GM10266 (cell line): ENCODE data around the gene CEP70.

Experiments used
- DNase-seq: peaks from one replicate; pipeline ENCODE4 v3.0.0; 2012; ENCODE audit errors: extremely low spot score
- CTCF ChIP-seq: IDR thresholded peaks from 2 replicates; pipeline ENCODE4 v1.5.1; 2012; ENCODE audit warnings: mild to moderate bottlenecking, low read depth; ENCODE audit not compliant: control insufficient read depth, insufficient read depth; ENCODE audit errors: missing control alignments

The CEP70 gene

DNA sequence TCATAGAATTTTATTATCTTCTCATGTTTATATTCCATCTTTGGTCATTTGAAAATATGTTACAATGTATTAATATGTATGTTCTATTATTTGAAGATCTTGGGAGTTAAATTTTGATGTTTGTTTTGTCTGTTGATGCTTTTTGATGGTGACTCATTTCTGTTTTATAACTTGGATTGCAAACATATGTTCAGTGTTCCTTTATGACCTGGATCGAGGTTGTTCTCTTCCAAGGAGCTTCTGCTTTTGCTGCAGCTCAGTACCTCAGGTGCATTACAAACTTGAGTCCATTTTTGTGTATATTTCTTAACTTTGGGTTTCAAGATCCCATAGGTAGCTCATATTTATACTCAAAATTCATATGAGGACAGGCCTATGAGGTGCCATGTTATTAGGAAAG is 122.6 kb downstream of the CEP70 start:
- no peak for DNase-seq
- TF ChIP-seq CTCF, result no peak

DNA sequence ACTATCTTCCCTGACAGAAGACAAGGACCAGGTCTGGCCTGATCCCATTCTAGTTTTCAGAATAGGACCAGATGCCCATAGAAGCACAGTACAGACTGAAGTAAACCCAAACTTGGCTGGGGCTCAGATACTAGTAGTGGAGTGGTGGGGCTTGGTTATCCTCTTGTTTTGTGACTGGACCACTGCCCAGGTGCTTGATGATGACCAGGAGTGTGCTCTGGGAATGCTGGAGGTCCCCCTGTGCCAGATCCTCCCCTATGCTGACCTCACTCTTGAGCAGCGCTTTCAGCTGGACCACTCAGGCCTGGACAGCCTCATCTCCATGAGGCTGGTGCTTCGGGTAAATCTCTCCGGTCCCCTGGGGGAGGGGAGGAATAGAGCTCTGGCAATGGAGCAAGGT is 123.4 kb downstream of the CEP70 start:
- DNase-seq, result no peak
- TF ChIP-seq CTCF, result no peak

DNA sequence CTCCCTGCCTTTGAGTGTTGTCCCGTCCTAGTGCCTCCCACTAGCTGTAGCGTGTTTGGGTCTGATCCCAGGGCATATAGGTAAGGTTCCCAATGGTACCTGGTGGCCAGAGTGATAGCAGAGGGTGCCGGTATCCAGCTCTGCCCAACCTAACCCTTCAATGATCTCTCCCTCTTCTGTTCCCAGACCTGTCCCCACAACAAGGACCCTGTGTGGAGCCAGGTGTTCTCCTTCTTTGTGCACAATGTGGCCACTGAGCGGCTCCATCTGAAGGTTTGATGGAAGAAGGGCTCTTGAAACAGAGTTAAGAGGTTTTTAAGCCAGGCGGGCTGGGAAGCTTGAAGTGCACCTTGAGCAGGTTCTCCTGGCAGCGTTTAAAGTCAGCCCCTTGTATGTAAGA is 124.2 kb downstream of the CEP70 start:
- DNase-seq, result no peak
- no peak for TF ChIP-seq CTCF

DNA sequence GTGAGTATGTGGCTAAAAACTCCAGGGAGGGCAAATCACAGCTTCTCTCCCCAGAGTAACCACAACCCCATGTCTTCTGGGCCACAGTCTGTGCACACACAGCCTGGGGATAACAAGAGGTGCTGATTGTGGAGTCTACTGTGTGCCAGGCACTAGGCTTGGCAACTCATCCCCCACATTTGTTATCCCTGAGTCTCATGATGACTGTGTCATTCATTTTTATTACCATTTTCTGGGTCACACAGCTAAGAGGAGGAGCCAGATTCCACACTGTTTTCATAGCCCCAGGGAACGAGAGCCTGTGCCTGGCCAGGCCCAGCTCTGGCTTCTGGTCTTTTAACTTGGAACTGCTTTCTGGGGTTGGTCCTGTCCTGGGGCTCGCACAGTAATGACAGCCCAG is 125.2 kb downstream of the CEP70 start:
- no peak for TF ChIP-seq CTCF
- no peak for DNase-seq

DNA sequence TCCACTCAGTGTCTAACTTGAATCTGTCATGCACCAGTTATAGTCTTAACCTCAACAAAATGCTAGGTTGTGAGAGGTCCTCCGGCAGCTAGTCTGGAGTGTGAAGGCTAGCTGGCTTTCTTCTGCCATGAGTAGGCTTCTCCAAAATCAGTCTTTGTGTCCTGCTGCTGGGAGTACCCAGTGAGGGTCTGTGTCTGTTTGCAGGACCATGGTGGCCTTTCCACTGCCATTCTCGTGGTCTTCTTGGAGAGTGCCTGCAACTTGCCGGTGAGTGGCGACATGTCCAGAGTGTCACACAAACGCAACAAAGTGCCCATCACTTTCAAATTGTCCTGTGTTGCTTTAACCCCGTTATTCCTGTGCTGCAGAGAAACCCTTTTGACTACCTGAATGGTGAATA is 125.6 kb downstream of the CEP70 start:
- DNase-seq, result no peak
- TF ChIP-seq CTCF, result no peak

- DNase-seq, result no peak
- no peak for TF ChIP-seq CTCF
Measured at GRCh38 chr3:138467931-138468330, 126.1 kb downstream of the CEP70 start.

GRCh38 chr3:138465925-138466324 is 128.1 kb downstream of the CEP70 start:
- TF ChIP-seq CTCF, result no peak
- no peak for DNase-seq

- no peak for DNase-seq
- TF ChIP-seq CTCF, result no peak
Measured at GRCh38 chr3:138465451-138465850, 128.6 kb downstream of the CEP70 start.
